GM12878 (cell line): Measurements from ENCODE around the gene FITM1. TPM values are rescaled to one million over a fixed set of nuclear protein-coding genes. Genes with fewer than 3 reads are reported as not detected.
A peak's percentile ranks its signal among the peaks of the same experiment; 100 is the strongest.

Experiments
- ATAC-seq: fragments of 200-7000 bp; cut with Tn5 transposase; 3 replicates; pipeline ENCODE4 v1.9.1; 2020; ENCODE audit warnings: mild to moderate bottlenecking, moderate library complexity
- BruUV-seq: library from RNA; stranded (reverse); fragments of 400-500 nt; replicated peaks from 2 replicates; lab custom pipeline; 2021; lab: Mats Ljungman, UMichigan
- CTCF ChIA-PET: fragments of 300-600 bp; sonication (Branson Sonifier 250); formaldehyde crosslinking; extraction: SDS; loops from one replicate; lab custom pipeline; 2021; ENCODE audit warnings: inconsistent platforms; lab: Yijun Ruan, JAX
- POLR2A ChIA-PET: fragments of 350-600 bp; formaldehyde crosslinking; extraction: SDS; loops from one replicate; lab custom pipeline; 2021; ENCODE audit warnings: inconsistent platforms; lab: Charles Lee
- RAD21 ChIA-PET: fragments of 300-600 bp; sonication (Branson Sonifier 250); formaldehyde crosslinking; loops from one replicate; lab custom pipeline; 2023; ENCODE audit warnings: antibody characterized with exemption; ENCODE audit not compliant: unreplicated experiment; lab: Charles Lee
- SMC1A ChIA-PET: fragments of 300-600 bp; sonication (Branson Sonifier 250); formaldehyde crosslinking; loops from one replicate; lab custom pipeline; 2023; ENCODE audit not compliant: unreplicated experiment, uncharacterized antibody; lab: Charles Lee
- DNase-seq: peaks from one replicate; pipeline ENCODE4 v3.0.0-alpha.2; 2011; ENCODE audit warnings: low read depth, low spot score
- FAIRE-seq: peaks from 3 replicates; lab custom pipeline; 2011; peaks lifted over from hg19 to GRCh38; lab: Jason Lieb, UNC
- H2AFZ ChIP-seq: 2 replicates; pipeline ENCODE4 v1.6.0; 2011; ENCODE audit warnings: low read depth, low read length, control low read depth; ENCODE audit not compliant: control insufficient read depth
- H3K27ac ChIP-seq: 2 replicates; pipeline ENCODE4 v1.5.1; 2011; ENCODE audit warnings: control low read depth; ENCODE audit not compliant: control insufficient read depth, insufficient read depth
- H3K27me3 ChIP-seq, 2 experiments: replicated peaks in 1 of 2; 2 replicates each; pipeline versions ENCODE4 v1.6.0 to v1.6.1; 2011; ENCODE audit warnings: low read length in 1 of 2; ENCODE audit not compliant: control insufficient read depth in 2 of 2, insufficient read depth in 2 of 2
- H3K36me3 ChIP-seq, 2 experiments: 2 replicates each; pipeline ENCODE4 v1.5.1; 2011; ENCODE audit warnings: low read length in 1 of 2; ENCODE audit not compliant: control insufficient read depth in 2 of 2, insufficient read depth in 2 of 2
- H3K4me1 ChIP-seq: 2 replicates; pipeline ENCODE4 v1.6.1; 2011; ENCODE audit warnings: mild to moderate bottlenecking, low read length, moderate library complexity, mixed read lengths; ENCODE audit not compliant: control insufficient read depth, insufficient read depth
- H3K4me2 ChIP-seq: 2 replicates; pipeline ENCODE4 v1.6.0; 2011; ENCODE audit warnings: control low read depth; ENCODE audit not compliant: control insufficient read depth, insufficient read depth
- H3K4me3 ChIP-seq: fragments of 200-600 bp; sonication (generic); 2 replicates; pipeline ENCODE4 v1.5.1; 2016
- H3K79me2 ChIP-seq: 2 replicates; pipeline ENCODE4 v1.6.0; 2011; ENCODE audit warnings: low read length; ENCODE audit not compliant: control insufficient read depth, insufficient read depth
- H3K9ac ChIP-seq: 2 replicates; pipeline ENCODE4 v1.8.0; 2011; ENCODE audit warnings: low read length, control low read depth, mixed read lengths; ENCODE audit not compliant: control insufficient read depth, insufficient read depth
- H3K9me3 ChIP-seq: replicated peaks from 3 replicates; pipeline ENCODE4 v1.5.1; 2011; ENCODE audit warnings: mild to moderate bottlenecking, low read length; ENCODE audit not compliant: control insufficient read depth, insufficient read depth
- H4K20me1 ChIP-seq: 2 replicates; pipeline ENCODE4 v1.6.0; 2011; ENCODE audit not compliant: control insufficient read depth, insufficient read depth
- NFYA ChIP-seq: IDR thresholded peaks from 2 replicates; pipeline ENCODE4 v1.6.1; 2011; ENCODE audit warnings: low read depth, mild to moderate bottlenecking, low read length, improper control_type of control experiment, borderline replicate concordance
- POLR2A ChIP-seq: IDR thresholded peaks from 2 replicates; pipeline ENCODE4 v1.6.1; 2011; ENCODE audit warnings: low read depth, mild to moderate bottlenecking, low read length
- WGBS: methylation state at CpG from one replicate; pipeline ENCODE4 v1.1.6; 2016; ENCODE audit warnings: low lambda C conversion rate; ENCODE audit not compliant: insufficient replicate concordance, insufficient coverage; ENCODE audit errors: missing lambda C conversion rate; 5-methylcytosine and 5-hydroxymethylcytosine counted together
- in situ Hi-C: fragments of 300-500 bp; cut with MboI; formaldehyde crosslinking; loops from 9 replicates; pipeline ENCODE4 v1.14.3; 2018; ENCODE audit warnings: mixed read lengths
- intact Hi-C: fragments of 100-400 bp; cut with micrococcal nuclease; formaldehyde crosslinking; loops from one replicate; pipeline ENCODE4 v1.14.2; 2022; ENCODE audit not compliant: unreplicated experiment
- polyA plus RNA-seq, 11 experiments: library from polyadenylated mRNA; depleted of rRNA in 4 of 11; unstranded in 6 of 11; stranded (reverse) in 5 of 11; fragments of >200 nt; fragmentation: Nextera tagmentation in 4 of 11; fragmentation: Illumina TruSeq in 1 of 11; extraction: Ambion mirVana in 4 of 11; extraction: Trizol in 1 of 11; gene quantifications; 1 replicate in 1 of 11; 2 replicates in 10 of 11; pipeline versions ENCODE4 v1.2.1 to v1.2.3, GENCODE V29; 2011 to 2016; ENCODE audit warnings: inconsistent platforms in 2 of 11, missing spikeins in 2 of 11, low read depth in 1 of 11
- total RNA-seq, 4 experiments: library from RNA; depleted of rRNA in 3 of 4; stranded (reverse); fragments of >200 nt in 3 of 4; fragmentation: Illumina TruSeq in 1 of 4; extraction: Trizol in 1 of 4; gene quantifications; 2 replicates each; pipeline versions ENCODE4 v1.2.1 to v1.2.3, GENCODE V29; 2013 to 2021
- TF ChIP-seq, protein P1 (sequence below): IDR thresholded peaks from 2 replicates; pipeline ENCODE4 v1.6.1; 2012; ENCODE audit warnings: low read length, inconsistent platforms

Gene FITM1
- total and polyA plus RNA-seq, 10 of the 15 experiments (the other 5 are each of a cell fraction or from before 2014, with no cell fraction given): 0.11 to 1.9 (median 0.45) TPM; not detected in 2

DNA sequence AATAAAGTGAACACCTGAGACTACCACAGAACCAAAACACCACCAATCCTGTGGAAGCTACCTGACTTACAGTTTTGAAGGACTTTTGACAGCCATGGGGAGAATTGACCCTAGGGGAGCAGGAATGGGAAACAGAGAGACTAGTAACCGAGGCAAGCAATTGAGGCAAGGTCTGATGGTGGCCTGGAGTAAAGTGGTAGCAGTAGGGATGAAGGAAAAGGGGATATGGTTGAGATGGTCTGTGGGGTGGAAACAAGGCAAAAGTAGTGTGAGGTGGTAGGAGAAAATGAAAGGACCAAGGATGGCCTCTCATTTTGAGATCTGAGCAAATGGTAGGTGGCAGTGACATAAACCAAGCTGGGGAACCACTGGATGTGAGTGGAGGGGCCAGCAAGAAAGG lies 26.4 kb downstream of the FITM1 start (continued):
- TF ChIP-seq NFYA: no peak

DNA sequence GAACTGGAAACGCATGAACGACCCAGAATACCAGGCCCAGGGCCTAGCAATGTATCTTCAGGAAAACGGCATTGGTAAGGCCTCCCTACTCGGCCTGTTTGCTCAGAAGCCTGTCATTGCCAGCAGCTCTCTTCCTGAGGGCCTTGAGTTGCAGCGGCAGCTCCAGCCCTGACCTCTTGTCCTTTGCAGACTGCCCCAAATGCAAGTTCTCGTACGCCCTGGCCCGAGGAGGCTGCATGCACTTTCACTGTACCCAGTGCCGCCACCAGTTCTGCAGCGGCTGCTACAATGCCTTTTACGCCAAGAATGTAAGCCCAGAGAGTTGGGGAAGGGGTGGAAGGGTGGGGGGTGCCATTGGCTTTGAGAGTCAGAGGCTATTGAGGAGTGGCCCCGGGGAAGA lies 26.9 kb downstream of the FITM1 start:
- intact Hi-C loops: no loop called here
- peaks cover 25 to 29% of the 10 kb centered on the region in 2 experiments for H3K36me3 ChIP-seq

More for the DNA sequence above, 26.9 kb downstream of the FITM1 start:
- no peak overlapping the region for H3K9ac ChIP-seq
- peaks cover 11% of the 10 kb centered on the region for H3K4me1 ChIP-seq
- RAD21 ChIA-PET: no interaction called here
- no peaks in the 10 kb centered on the region for H3K9me3 ChIP-seq
- TF ChIP-seq POLR2A: peak; percentile 25; the same call in 1 of the 2 replicates
- TF ChIP-seq, protein P1, sequence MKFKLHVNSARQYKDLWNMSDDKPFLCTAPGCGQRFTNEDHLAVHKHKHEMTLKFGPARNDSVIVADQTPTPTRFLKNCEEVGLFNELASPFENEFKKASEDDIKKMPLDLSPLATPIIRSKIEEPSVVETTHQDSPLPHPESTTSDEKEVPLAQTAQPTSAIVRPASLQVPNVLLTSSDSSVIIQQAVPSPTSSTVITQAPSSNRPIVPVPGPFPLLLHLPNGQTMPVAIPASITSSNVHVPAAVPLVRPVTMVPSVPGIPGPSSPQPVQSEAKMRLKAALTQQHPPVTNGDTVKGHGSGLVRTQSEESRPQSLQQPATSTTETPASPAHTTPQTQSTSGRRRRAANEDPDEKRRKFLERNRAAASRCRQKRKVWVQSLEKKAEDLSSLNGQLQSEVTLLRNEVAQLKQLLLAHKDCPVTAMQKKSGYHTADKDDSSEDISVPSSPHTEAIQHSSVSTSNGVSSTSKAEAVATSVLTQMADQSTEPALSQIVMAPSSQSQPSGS: no peak
- TF ChIP-seq, all 136 proteins: peak for 1
- in situ Hi-C loops: no loop called here
- POLR2A ChIA-PET: interaction anchor here (0.8 to 1.3 kb wide), 3 partner anchors 10 to 39 kb away, joined by 3 to 7 read pairs (median 3); partner anchors contain the start of genes PSME2 and RNF31
- ATAC-seq (no peak), DNase-seq (no peak), FAIRE-seq (no peak)
- SMC1A ChIA-PET: no interaction called here
- H2AFZ ChIP-seq: no peak overlapping the region
- peaks cover 14% of the 10 kb centered on the region for H3K79me2 ChIP-seq
- no peaks in the 10 kb centered on the region for H3K27me3 ChIP-seq
- BruUV-seq: no TSS peak
- H3K4me3 ChIP-seq: no peak overlapping the region
- no peak overlapping the region for H3K27ac ChIP-seq
- H3K4me2 ChIP-seq: no peak overlapping the region
- 94% methylated on average over 12 of the region's 12 CpGs for WGBS
- CTCF ChIA-PET: interaction anchor here (0.6 kb wide), 1 partner anchor 20 kb away, joined by 5 read pairs; no protein-coding TSS in a partner anchor
- no peaks in the 10 kb centered on the region for H4K20me1 ChIP-seq
